Kidney epithelial cell (primary cell): ENCODE measurements around the gene PM20D1. TPM values are rescaled to one million over a fixed set of nuclear protein-coding genes. Genes with fewer than 3 reads are reported as not detected.
"Not testable (repeated sequence)": the region's sequence is repeated elsewhere in the genome, so short reads cannot be mapped to it uniquely, and the experiment has no call there.

Experiments used
- DNase-seq: peaks from one replicate; pipeline ENCODE4 v3.0.0-alpha.2; 2010; ENCODE audit warnings: low read depth
- H3K27me3 ChIP-seq: 2 replicates; pipeline ENCODE4 v1.6.0; 2011; ENCODE audit warnings: low read length; ENCODE audit not compliant: control insufficient read depth, insufficient read depth
- H3K36me3 ChIP-seq: 2 replicates; pipeline ENCODE4 v1.5.1; 2011; ENCODE audit warnings: low read length; ENCODE audit not compliant: control insufficient read depth, insufficient read depth
- H3K4me3 ChIP-seq: 2 replicates; pipeline ENCODE4 v1.5.1; 2011; ENCODE audit warnings: low read depth, mild to moderate bottlenecking, control low read depth, low read length
- CTCF ChIP-seq: IDR thresholded peaks from 2 replicates; pipeline ENCODE4 v1.5.1; 2011; ENCODE audit warnings: mild to moderate bottlenecking, moderate library complexity, low read length, control low read depth, inconsistent platforms; ENCODE audit not compliant: insufficient read depth, poor library complexity, severe bottlenecking
- total RNA-seq: library from RNA; depleted of rRNA; stranded (reverse); fragments of >200 nt; gene quantifications from 2 replicates; pipeline ENCODE4 v1.2.3, GENCODE V29; 2015

The PM20D1 gene
- total RNA-seq, 1 donor from 2014 or later, result 0.04 TPM

GRCh38 chr1:205880923-205881322 lies 31.0 kb upstream of the PM20D1 start:
- DNase-seq, result no peak
- Histone ChIP-seq H3K36me3 (no peaks in the 10 kb centered on the region), H3K27me3 (no peaks in the 10 kb centered on the region), H3K4me3 (no peak overlapping the region)
- TF ChIP-seq CTCF, result no peak

GRCh38 chr1:205879974-205880373 lies 30.0 kb upstream of the PM20D1 start:
- Histone ChIP-seq H3K4me3 (no peak overlapping the region), H3K36me3 (no peaks in the 10 kb centered on the region), H3K27me3 (no peaks in the 10 kb centered on the region)
- no peak for DNase-seq
- TF ChIP-seq CTCF, result no peak

- DNase-seq, result no peak
- no peak overlapping the region for H3K4me3 ChIP-seq
- no peak for TF ChIP-seq CTCF
- no peaks in the 10 kb centered on the region for H3K36me3 ChIP-seq
- H3K27me3 ChIP-seq, result no peaks in the 10 kb centered on the region
Measured at GRCh38 chr1:205878026-205878425, 28.1 kb upstream of the PM20D1 start.

GRCh38 chr1:205873148-205873547 lies 23.2 kb upstream of the PM20D1 start:
- H3K4me3 ChIP-seq, DNase-seq, H3K36me3 ChIP-seq, H3K27me3 ChIP-seq: not testable (repeated sequence)

- Histone ChIP-seq H3K36me3 (no peaks in the 10 kb centered on the region), H3K27me3 (no peaks in the 10 kb centered on the region), H3K4me3 (no peak overlapping the region)
- no peak for TF ChIP-seq CTCF
- DNase-seq, result no peak
Measured at GRCh38 chr1:205870236-205870635, 20.3 kb upstream of the PM20D1 start.

- no peak for TF ChIP-seq CTCF
- no peaks in the 10 kb centered on the region for H3K27me3 ChIP-seq
- DNase-seq, result no peak
- no peaks in the 10 kb centered on the region for H3K36me3 ChIP-seq
- H3K4me3 ChIP-seq, result no peak overlapping the region
Measured at GRCh38 chr1:205861540-205861939, 11.6 kb upstream of the PM20D1 start.
